GM18858 (cell line): Measurements from ENCODE around the gene REG4.

Experiments
- ATAC-seq: cut with Tn5 transposase; IDR thresholded peaks from one replicate; pipeline ENCODE4 v1.9.1; 2021; ENCODE audit not compliant: unreplicated experiment

Gene REG4

DNA sequence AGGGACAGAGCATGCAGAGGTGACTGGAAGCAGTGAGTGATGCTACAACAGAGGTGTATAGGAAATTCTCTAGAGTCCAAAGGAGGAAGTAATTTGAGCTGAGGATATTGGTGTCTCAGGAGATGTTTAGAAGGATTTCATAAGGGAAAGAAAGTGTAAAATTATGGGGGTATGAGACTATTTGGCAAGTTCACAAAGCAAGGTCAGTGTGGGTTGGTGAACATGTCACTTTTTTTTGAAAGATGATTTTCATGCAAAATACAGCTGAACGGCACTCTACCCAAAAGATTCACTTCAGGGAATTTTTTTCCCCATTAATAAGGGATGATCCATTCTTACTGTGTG lies 66.7 kb downstream of the REG4 start:
- no peak for ATAC-seq
